HepG2 (cell line): ENCODE data around the gene FXYD4. TPM values are rescaled to one million over a fixed set of nuclear protein-coding genes. Genes with fewer than 3 reads are reported as not detected.

Experiments
- CCAR2 ChIP-seq: fragments of 200-400 bp; formaldehyde crosslinking; optimal IDR thresholded peaks from 2 replicates; pipeline ENCODE3; 2018; ENCODE audit warnings: low read depth, mild to moderate bottlenecking, low read length, moderate library complexity
- FOXO1 ChIP-seq: sonication (generic); formaldehyde crosslinking; IDR thresholded peaks from 2 replicates; pipeline ENCODE4 v1.4.0; 2020; ENCODE audit warnings: missing genetic modification reagents
- JARID2 ChIP-seq: sonication (generic); formaldehyde crosslinking; IDR thresholded peaks from 2 replicates; pipeline ENCODE4 v1.8.1; 2023; ENCODE audit warnings: missing genetic modification reagents, inconsistent platforms; ENCODE audit not compliant: insufficient replicate concordance
- MED13 ChIP-seq: sonication (generic); formaldehyde crosslinking; IDR thresholded peaks from 2 replicates; pipeline ENCODE4 v1.5.0; 2020; ENCODE audit warnings: missing genetic modification reagents
- NFAT5 ChIP-seq: sonication (generic); formaldehyde crosslinking; IDR thresholded peaks from 2 replicates; pipeline ENCODE4 v1.4.0; 2020; ENCODE audit warnings: missing genetic modification reagents
- NFIC ChIP-seq: IDR thresholded peaks from 2 replicates; pipeline ENCODE4 v1.6.1; 2012; ENCODE audit warnings: mild to moderate bottlenecking, low read length, inconsistent platforms
- PHB2 ChIP-seq: fragments of 450-650 bp; IDR thresholded peaks from 2 replicates; pipeline ENCODE4 v1.6.1; 2018; ENCODE audit not compliant: partially characterized antibody
- TEAD2 ChIP-seq: sonication (generic); formaldehyde crosslinking; IDR thresholded peaks from 2 replicates; pipeline ENCODE4 v1.9.0; 2021; ENCODE audit warnings: missing genetic modification reagents
- ZKSCAN8 ChIP-seq: IDR thresholded peaks from 2 replicates; pipeline ENCODE4 v1.6.1; 2016; ENCODE audit warnings: borderline replicate concordance, missing genetic modification reagents, missing compliant biosample characterization
- ZNF354B ChIP-seq: sonication (generic); formaldehyde crosslinking; IDR thresholded peaks from 2 replicates; pipeline ENCODE4 v1.8.0; 2022; ENCODE audit warnings: mild to moderate bottlenecking, missing genetic modification reagents
- ZNF567 ChIP-seq: sonication (generic); formaldehyde crosslinking; IDR thresholded peaks from 2 replicates; pipeline ENCODE4 v1.8.1; 2023; ENCODE audit warnings: mild to moderate bottlenecking, missing genetic modification reagents, borderline replicate concordance
- ZNF660 ChIP-seq: sonication (generic); formaldehyde crosslinking; IDR thresholded peaks from 2 replicates; pipeline ENCODE4 v1.5.1; 2020; ENCODE audit warnings: mild to moderate bottlenecking, low read depth, missing genetic modification reagents, borderline replicate concordance
- ZNF704 ChIP-seq: sonication (generic); formaldehyde crosslinking; IDR thresholded peaks from 2 replicates; pipeline ENCODE4 v1.8.1; 2023; ENCODE audit warnings: mild to moderate bottlenecking, inconsistent platforms, moderate library complexity, missing genetic modification reagents, borderline replicate concordance
- ZNF781 ChIP-seq: sonication (generic); formaldehyde crosslinking; IDR thresholded peaks from 2 replicates; pipeline ENCODE4 v1.5.1; 2020; ENCODE audit warnings: borderline replicate concordance, mild to moderate bottlenecking, missing genetic modification reagents; ENCODE audit errors: not compliant biosample characterization
- ZNF800 ChIP-seq: sonication (generic); formaldehyde crosslinking; IDR thresholded peaks from 2 replicates; pipeline ENCODE4 v1.4.0; 2020; ENCODE audit warnings: missing genetic modification reagents
- polyA plus RNA-seq, 8 experiments: library from polyadenylated mRNA; depleted of rRNA in 3 of 8; stranded (reverse) in 7 of 8; unstranded in 1 of 8; fragments of >200 nt; fragmentation: Illumina TruSeq in 4 of 8; extraction: Trizol in 4 of 8; gene quantifications; 2 replicates each; pipeline versions ENCODE4 v1.2.1 to v1.2.3, GENCODE V29; 2011 to 2016; ENCODE audit warnings: low read depth in 4 of 8, missing spikeins in 1 of 8, mixed read lengths in 1 of 8; ENCODE audit not compliant: insufficient read depth in 1 of 8
- total RNA-seq, 5 experiments: library from RNA; depleted of rRNA; stranded (reverse); fragments of >200 nt; fragmentation: Illumina TruSeq; extraction: Trizol; gene quantifications; 2 replicates each; pipeline ENCODE4 v1.2.3, GENCODE V29; 2016; ENCODE audit warnings: low read depth in 1 of 5

The FXYD4 gene
- total and polyA plus RNA-seq, 2 of the 13 experiments (the other 11 are each of a cell fraction or from before 2014, with no cell fraction given) = not detected

- TF ChIP-seq ZNF567 (CRISPR knock-in tag) (0 out of 2 replicates have a peak, but pooled peaks have one; percentile 48), MED13 (CRISPR knock-in tag) (peak; percentile 81), TEAD2 (no peak), CCAR2 (no peak), NFIC (0 out of 2 replicates have a peak, but pooled peaks have one; percentile 11), ZKSCAN8 (CRISPR knock-in tag) (no peak), JARID2 (no peak), ZNF704 (CRISPR knock-in tag) (peak; percentile 19; the same call in 1 of the 2 replicates), ZNF354B (CRISPR knock-in tag) (no peak), ZNF660 (CRISPR knock-in tag) (no peak), NFAT5 (CRISPR knock-in tag) (peak; percentile 61; the same call in 1 of the 2 replicates), FOXO1 (peak; percentile 8; the same call in 1 of the 2 replicates), ZNF800 (CRISPR knock-in tag) (0 out of 2 replicates have a peak, but pooled peaks have one; percentile 40), PHB2 (no peak), ZNF781 (CRISPR knock-in tag) (no peak)
Observed at GRCh38 chr10:43396061-43396927, 24.9 kb downstream of the FXYD4 start (continued).
